ENCODE results near the gene SPTLC1. TPM values are rescaled to one million over a fixed set of nuclear protein-coding genes. Genes with fewer than 3 reads are reported as not detected.
"Not testable (repeated sequence)": the region's sequence is repeated elsewhere in the genome, so short reads cannot be mapped to it uniquely, and the experiment has no call there.

Gene SPTLC1
- total RNA-seq, 1 donor from 2014 or later = 23.9 TPM

DNA sequence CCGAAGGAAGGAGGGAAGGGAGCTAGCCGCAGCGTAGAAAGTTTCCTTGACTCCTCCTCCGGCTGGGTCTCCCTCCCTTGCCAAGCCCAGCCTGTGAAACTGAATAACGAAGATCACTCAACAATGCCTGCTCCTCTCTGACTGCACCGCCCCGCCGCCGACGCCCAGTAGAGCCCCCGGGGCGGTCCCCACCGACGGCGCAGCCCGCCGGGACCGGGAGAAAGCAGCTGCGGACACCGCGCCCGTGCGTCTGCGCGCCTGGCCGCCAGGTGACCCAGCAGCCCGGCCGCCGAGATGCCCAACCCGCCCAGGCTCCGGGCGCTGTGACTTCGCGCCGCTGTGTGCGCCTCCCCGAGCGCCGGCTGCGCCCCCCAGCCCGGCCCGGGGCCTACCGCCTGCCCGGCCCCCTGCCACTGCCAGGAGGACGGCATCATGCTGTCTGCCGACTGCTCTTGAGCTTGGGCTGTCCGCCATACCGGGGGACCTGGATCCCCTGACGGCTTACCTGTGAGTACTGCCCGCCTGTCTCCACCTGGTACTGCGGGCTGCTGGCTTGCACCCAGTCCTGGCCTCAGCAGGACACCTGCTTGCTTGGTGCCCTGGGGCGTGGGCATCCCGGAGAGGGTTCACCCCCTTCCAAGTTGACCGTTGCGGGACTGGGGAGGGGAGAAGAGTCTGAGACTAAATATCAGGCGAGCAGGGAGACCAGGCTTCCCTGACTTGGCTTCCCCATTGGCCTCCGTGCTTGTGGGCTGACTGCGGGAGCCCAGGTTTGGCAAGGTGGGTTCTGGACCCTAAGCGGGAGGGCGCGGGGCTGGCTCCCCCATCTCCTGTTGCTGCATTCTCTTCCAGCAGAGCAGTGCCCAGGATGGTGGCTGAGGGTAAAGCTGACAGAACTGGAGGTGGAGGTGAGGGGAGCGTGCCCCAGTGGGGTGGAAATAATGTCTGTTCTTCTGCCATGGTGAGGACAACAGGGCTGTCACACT lies 26.2 kb upstream of the SPTLC1 start:
- intact Hi-C loops (cut with micrococcal nuclease) = no loop called here
- DNase-seq (peak; percentile 55), ATAC-seq (peak; percentile 56)

DNA sequence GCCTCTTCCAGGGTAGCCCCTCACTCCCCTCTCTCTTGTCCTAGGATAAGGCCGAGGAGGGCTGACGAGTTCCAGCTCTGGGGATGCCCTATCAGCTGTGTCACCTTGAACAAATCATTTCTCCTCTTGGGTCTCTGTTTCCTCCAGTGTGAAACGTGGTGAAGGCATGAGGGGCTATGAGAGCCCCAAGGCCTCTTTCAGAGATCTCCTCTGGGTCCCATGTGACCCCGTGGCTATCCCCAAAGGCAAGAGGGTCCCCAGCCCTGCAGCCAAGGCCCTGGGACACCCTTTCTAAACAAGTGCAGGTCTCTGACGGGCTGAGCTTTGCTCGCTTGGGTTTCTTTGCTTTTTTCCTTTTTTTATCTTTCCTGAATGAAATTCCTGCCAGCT lies 25.5 kb upstream of the SPTLC1 start:
- intact Hi-C loops (cut with micrococcal nuclease) = no loop called here
- ATAC-seq (no peak), DNase-seq (no peak)

DNA sequence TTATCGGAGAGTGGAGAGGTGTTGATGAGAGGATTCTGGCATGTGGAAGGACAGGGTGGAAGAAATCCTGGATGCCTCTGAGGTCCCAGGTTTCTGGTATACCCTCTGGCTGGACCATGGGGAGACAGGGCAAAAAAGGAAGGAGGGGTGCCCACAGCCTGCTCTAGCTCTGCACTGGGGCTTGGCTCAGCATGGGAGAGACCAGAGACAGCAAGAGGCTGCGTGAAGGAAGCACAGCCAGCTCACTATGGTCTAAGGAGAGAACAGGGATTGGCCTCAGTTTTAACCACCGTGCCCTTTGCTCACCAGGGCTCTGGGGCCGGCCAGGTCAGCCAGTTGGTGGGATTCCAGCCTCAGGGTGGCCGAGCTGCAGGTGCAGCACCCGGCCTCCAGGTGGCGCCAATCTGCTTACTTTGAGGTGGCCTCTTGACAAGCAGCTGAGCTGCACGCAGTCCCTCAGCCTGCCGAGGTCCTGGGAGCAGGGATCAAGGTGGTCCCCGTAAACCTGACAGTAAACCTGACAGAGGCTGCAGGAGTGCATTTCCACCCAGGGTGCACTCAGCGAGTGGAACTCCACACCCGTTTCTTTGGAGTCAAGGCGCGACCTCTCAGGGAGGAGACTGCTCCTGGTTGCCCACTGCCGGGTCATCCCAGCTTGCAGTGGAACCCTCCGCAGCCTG lies 25.0 kb upstream of the SPTLC1 start:
- DNase-seq = peak; percentile 85
- intact Hi-C loops (cut with micrococcal nuclease) = no loop called here

DNA sequence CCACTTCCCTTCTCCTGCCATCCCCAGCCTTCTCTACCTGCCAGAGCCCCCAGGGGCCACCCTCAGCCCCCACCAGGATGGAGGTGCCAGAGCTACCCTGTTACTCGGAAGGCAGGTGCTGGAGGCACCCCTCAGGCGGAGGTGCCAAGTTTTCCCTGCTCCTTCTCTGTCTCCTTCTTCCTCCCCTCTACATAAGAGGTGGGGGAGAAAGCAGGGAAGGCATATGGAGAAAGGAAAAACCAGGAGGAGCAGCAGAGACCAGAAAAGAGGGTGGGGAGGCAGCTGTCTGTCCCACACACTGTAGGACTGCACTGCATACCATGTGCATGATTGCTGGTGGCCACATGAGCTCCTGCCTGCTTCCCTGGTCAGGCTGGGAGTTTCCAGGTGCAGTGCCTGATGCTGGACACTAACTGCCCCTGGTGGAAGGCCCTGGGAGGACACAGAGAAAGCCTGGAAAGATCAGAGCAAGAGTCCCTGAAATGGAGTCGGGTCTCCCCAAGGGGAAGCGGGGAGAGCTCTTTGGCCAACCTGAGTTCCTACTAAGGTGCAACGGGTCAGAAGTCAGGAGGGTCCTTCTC lies 23.8 kb upstream of the SPTLC1 start:
- DNase-seq; intact Hi-C loops (cut with micrococcal nuclease); ATAC-seq: not testable (repeated sequence)

More for the DNA sequence above, 25.0 kb upstream of the SPTLC1 start:
- peak; percentile 79 for ATAC-seq

DNA sequence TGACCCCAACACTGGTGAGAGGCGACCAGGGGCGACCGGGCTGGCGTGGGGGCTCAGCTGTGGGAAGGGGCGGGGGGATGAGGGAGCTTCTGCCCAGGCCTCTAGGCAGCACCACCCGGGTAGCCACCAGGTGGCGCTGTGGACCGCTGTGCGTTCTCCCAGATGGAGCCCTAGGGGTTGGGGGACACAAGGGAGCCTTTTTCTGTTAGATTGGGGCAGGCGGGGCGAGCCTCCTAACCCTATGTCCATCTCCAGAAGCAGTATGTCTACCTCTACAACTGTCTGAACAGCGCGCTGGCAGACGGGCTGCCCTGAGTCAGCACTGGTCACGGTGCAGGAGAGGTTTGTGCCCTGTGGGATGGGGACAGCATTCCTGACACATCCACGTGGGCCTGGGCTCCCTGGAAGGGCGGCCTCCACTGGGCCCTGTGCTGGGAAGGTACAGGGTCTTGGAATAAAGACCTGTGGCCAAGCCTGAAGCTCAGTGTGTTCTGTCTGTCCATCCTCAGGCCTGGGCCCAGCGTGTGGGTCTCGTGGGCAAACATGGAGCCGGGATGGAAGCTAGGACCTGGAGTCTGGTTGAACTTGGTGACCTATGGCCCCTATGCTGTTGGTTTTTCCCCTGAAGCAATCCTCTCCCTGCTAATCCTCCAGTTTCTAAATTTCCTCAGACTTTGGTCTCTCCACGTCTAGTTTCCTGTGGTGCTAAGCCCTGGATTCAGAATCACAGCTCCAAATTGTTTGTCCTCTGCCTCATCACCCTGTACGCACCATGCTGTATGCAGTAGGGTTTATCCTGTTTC lies 23.1 kb upstream of the SPTLC1 start:
- intact Hi-C loops (cut with micrococcal nuclease) = no loop called here
- peak; percentile 63 for ATAC-seq
- DNase-seq = peak; percentile 87

DNA sequence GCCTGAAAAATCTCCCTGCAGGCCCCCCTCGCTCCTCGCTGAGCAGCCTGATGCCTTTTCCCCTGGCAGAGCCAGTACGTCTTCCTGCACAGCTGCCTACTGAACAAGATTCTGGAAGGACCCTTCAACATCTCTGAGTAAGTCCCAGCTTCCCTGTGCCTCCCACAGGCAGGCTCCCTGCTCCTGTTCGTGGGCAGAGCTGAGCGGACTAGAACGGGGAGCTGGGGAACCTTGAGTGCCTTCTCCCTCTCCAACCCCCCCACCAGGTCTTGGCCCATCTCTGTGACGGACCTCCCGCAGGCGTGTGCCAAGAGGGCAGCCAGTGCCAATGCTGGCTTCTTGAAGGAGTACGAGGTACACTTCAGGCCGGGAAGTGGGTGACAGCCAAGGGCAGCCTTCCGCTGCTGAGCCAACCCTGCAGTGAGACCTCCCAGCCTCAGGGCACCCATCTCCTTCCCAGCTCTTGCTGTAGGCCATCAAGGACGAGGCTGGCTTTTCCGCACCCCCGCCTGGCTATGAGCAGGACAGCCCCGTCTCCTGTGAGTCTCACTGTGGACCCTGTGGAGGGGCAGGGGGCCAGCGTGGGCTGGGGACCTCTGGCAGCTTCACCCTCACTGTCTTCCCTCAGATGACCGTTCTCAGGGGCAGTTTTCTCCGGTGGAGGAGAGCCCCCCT lies 21.1 kb upstream of the SPTLC1 start:
- no peak for ATAC-seq
- intact Hi-C loops (cut with micrococcal nuclease) = no loop called here
- DNase-seq = no peak

DNA sequence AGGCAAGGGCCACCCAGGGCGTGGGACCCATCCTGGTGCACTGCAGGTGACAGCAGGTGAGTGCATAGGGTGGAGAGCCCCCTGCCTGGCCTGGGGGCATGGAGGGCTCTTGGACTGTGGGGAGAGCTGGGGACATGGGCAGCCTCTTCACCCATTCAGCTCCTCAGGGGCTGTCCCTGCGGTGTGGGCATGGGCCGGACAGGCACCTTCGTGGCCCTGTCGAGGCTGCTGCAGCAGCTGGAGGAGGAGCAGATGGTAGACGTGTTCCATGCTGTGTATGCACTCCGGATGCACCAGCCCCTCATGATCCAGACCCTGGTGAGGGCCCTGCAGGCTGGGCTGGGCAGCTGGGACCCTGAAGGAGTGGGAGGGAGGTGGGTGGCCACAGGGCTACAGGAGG lies 20.4 kb upstream of the SPTLC1 start:
- DNase-seq (no peak), ATAC-seq (no peak)
- intact Hi-C loops (cut with micrococcal nuclease) = no loop called here

DNA sequence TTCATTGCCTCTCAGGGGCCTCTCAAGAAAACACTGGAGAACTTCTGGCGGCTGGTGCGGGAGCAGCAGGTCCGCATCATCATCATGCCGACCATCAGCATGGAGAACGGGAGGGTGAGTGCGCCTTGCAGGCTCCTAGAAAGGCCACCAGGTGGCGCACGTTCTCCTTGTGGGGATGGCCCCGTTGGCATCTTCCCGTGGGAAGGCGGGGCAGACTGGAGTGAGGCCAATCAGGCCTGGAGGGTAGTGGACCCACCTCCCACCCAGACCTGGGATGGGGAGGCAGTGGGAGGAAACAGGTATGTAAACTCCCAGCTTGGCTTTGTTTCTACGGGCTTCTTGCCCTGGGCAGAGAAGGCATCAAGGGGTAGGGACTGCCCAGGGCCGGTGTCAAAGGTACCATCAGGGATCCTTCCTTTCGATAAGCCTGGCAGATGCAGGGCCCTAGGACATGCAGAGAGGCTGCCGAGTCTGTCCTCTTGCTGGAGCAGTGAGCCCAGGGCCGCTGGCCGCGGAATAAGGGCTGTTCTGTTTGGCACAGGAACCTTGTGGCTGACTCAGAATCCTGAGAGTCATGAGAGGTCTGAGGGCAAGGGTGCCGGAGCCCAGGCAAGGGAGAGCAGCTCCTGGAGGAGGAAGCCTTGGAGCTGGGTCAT lies 18.9 kb upstream of the SPTLC1 start:
- ATAC-seq (peak; percentile 84), DNase-seq (peak; percentile 87)
- intact Hi-C loops (cut with micrococcal nuclease) = no loop called here

DNA sequence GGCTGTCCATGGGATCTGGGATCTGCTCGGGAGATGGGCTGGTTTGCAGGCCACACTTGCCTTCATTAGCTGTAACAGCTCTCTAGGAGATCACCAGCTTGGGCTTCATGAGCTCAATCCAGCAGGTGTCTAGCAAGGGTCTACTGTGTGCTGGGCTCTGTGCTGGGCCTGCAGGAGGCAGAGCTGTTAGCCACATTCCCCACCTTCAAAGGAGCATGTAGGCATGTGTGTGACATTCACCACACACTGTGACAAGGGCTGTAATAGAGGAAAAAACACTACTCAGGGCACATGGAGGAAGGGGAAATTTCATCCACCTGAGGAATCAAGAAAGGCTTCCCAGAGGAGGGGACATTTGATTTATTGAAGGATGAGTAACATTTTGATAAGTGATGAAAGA lies 17.7 kb upstream of the SPTLC1 start:
- DNase-seq; ATAC-seq; intact Hi-C loops (cut with micrococcal nuclease): not testable (repeated sequence)

DNA sequence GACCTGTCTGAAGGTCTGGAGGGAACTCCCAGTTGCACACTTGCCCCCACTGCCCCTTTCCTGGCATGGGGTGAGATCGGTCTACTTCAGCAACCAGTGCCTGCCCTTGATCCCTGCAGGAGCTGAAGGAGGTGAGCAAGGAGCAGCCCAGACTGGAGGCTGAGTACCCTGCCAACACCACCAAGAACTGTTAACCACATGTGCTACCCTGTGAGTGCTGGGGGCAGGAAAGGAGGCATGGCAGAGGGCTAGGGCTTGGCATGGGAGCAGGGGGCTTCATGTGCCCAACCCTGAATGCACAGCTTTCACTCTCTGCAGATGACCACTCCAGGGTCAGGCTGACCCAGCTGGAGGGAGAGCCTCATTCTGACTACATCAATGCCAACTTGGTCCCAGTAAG lies 17.3 kb upstream of the SPTLC1 start:
- intact Hi-C loops (cut with micrococcal nuclease) = no loop called here
- no peak for ATAC-seq
- no peak for DNase-seq

DNA sequence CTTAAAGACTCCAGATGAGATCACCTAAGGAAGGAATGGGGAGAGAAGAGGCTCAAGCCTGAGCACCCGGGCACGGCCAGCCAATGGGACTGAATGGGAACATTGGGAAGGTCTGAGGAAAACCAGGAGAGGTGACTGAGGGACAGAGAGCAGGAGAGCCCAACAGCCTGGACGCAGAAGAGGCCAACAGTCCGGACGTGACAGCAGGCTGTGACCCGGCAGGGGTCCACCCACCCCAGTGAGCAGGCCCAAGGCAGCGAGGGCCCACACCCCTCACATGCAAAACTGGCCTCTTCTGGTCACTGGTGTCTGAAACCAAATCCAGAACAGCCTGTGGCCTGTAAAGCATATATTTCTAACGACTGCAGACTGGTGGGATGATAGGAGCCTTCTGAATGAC lies 7.6 kb upstream of the SPTLC1 start:
- intact Hi-C loops (cut with micrococcal nuclease) = no loop called here
- DNase-seq (no peak), ATAC-seq (no peak)

DNA sequence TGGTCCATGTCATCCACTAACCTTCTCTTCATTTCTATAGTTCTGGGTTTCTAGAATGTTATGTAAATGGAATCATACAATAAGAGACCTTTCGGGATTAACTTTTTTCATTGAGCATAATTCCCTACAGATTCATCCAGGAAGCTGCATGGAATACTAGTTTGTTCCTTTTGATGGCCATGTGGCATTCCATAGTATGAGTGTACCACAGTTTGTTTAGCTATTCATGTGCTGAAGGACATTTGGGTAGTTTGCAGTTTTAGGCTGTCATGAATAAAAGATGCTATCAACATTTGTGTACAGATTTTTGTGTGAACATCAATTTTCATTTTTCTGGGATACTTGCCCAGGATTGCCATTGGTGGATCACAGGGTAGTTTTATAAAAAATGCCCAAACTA lies 6.8 kb upstream of the SPTLC1 start:
- DNase-seq (no peak), ATAC-seq (no peak)
- intact Hi-C loops (cut with micrococcal nuclease) = no loop called here

DNA sequence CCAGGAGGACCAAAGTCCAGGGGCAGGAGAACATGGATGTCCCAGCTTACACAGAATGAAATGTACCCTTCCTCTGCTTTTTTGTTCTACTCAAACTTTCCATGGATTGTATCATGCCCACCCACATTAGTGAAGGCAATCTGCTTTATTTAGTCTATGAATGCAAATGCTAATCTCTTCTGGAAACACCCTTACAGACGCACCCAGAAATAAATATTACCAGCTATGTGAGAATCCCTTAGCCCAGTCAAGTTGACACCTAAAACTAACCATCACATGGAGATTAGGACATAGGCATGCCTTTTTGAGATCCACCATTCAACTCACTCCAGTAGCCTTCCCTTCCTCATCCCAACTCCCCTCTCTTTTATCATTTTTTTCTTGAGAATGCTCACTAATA lies 6.1 kb upstream of the SPTLC1 start:
- intact Hi-C loops (cut with micrococcal nuclease) = no loop called here
- ATAC-seq (no peak), DNase-seq (no peak)

DNA sequence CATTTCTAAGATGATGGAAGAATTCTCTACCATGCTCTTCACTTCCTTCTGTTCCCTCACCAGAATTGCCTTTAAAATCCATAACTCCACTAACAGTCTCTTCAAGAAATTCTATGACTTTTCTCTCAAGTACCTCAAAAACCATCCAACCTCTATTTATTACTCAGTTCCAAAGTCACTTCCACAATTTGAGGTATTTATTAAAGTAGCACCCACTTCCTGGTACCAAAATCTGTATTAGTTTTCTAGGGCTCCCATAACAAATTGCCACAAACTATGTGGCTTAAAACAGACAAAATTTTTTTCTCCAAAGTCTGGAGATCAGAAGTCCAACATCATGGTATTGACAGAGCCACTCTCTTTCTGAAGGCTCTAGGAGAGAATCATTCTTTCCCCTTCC lies 4.9 kb upstream of the SPTLC1 start:
- DNase-seq = no peak
- intact Hi-C loops (cut with micrococcal nuclease) = no loop called here
- no peak for ATAC-seq

DNA sequence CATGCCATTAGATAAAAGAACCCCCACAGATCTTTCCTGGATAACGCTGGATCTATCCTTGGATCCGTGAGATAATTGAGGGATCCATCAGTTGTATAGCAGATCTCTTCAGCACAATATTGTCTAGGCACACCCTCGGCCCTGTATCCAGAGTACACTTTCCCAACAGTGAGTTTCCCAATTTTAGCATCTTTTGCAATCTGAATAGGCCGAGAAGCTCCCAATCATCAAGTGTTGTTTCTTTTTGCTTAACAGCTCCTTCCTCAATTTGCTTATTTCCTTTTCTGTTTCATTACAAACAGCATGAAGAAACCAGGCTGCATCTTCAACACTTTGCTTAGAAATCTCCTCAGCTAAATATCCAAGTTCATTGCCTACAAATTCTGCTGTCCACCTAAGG lies 4.4 kb upstream of the SPTLC1 start:
- DNase-seq (no peak), ATAC-seq (no peak)
- intact Hi-C loops (cut with micrococcal nuclease) = no loop called here

DNA sequence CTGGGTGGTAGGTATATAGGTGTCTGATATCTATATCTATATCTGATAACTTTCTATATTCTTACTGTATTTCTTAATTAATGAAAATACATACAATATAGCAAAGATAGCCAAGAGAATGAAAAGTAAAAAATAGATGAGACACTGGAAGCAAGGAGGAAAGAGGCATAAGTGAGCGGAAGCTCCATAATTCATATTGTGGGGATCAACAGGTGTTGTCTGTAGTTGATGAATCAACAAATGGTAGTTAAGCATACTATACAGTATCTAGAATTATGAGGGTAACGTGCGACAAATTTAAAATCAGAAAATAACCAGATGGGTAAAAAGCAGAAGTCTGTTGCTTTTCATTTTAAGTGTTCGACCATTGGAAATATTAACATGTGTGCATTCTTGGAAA lies 7.1 kb downstream of the SPTLC1 start:
- no peak for DNase-seq
- intact Hi-C loops (cut with micrococcal nuclease) = no loop called here
- no peak for ATAC-seq

DNA sequence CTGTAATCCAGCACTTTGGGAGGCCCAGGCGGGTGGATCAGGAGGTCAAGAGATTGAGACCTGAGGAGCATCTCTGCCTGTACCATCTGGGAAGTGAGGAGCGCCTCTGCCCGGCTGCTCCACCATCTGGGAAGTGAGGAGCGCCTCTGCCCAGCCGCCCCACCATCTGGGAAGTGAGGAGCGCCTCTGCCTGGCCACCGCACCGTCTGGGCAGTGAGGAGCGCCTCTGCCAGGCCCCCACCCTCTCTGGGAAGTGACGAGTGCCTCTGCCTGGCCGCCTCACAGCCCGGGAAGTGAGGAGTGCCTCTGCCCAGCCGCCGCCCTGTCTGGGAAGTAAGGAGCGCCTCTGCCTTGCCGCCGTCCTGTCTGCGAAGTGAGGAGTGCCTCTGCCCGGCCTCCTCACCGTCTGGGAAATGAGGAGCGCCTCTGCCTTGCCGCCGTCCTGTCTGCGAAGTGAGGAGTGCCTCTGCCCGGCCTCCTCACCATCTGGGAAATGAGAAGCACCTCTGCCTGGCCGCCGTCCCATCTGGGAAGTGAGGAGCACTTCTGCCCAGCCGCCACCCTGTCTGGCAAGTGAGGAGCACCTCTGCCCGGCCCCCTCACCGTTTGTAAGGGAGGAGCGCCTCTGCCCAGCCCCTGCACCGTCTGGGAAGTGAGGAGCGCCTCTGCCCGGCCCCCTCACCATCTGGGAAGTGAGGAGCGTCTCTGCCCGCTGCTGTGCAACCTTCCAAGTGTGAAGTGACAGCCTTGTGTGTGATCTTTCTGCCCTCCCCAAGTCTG lies 9.6 kb downstream of the SPTLC1 start:
- intact Hi-C loops (cut with micrococcal nuclease); ATAC-seq; DNase-seq: not testable (repeated sequence)

Measured in left ventricle myocardium superior (tissue), 1 donor.